ENCODE measurements around the gene EIF1.
"Not testable (repeated sequence)": the region's sequence is repeated elsewhere in the genome, so short reads cannot be mapped to it uniquely, and the experiment has no call there.

Gene EIF1

DNA sequence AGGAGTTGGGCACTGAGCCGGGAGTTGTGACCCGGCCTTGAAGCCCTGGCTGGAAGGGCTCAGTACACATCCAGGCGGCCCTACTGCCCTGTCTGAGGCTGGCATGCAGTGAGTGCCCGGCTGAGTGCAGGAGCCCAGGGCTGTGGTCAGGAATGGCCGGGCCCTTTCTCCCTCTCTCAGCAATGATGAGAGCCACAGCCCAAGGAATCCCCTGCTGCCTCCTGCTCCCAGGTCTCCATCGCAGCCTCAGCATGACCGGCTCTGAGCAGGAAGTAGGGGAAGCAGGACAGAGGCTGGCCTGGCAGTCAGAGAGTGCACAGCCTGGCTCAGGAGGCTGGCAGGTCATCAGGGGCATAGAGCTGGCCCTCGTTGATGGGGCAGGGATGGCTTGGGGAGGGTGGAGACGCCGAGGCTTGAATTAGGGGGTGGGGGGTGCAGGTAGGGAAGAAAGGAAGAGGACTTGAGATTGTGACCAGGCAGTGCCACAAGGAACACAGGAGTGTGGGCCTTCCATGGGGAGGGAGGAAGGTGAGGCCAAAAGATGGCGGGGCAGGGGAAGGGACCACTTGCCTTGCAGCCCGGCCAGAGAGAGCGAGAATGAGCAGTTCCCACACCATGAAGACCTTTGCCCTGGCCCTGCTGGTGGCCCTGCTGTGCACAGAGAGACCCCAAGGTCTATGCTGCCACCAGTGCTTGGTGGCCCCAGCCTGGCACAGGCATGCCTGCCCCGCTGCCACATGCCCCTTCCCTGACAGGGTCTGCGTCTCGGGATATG lies 32.2 kb upstream of the EIF1 start:
- no peak for DNase-seq

GRCh38 chr17:41657176-41657754 lies 31.4 kb upstream of the EIF1 start:
- no peak for DNase-seq

GRCh38 chr17:41657936-41658335 lies 30.7 kb upstream of the EIF1 start:
- DNase-seq = no peak

DNA sequence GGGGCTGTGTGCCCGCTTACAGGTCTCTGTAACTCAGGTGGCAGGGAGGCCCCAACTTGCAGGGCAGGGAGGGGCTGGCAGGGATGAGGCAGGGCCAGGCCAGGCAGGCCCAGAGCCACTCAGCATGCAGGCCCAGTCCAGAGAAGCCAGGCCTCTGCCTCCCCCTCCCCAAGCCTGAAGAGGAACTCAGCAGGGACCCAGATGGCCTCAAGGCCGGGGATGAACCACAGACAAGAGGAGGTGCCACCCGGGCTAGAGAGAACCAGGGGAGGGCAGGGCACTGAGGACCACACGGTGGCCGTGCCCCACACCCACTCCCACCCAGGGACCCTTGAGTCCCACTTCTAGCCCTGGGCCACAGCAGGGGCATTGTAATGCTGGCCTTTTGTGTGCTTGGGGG lies 29.8 kb upstream of the EIF1 start:
- DNase-seq = no peak

- DNase-seq = no peak
These were observed 29.1 kb upstream of the EIF1 start for GRCh38 chr17:41659427-41660212.

DNA sequence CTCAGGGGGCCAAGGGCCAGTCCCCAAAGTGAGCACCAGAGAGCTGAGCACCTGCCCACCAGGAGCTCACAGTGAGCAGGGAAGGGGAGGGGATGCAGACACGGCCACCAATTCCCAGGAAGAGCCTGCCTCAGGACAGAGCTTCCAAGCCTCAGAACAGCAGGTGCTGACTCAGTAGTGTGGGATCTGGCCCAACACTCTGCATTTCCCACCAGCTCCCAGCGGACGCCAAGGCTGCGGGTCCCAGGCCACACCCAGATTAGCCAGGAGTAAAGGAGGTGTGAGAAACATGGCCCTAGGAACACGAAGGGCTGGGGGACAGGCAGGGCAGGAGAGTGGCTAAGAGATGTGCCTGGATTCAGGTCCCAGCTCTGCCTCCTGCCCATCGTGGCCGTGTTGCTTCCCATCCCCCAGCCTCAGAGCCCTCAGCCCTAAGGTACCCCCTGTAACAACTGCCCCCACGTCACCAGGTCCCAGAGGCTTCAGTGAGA lies 28.4 kb upstream of the EIF1 start:
- DNase-seq = no peak

GRCh38 chr17:41663451-41664171 lies 25.1 kb upstream of the EIF1 start:
- no peak for DNase-seq

GRCh38 chr17:41664172-41664457 lies 24.6 kb upstream of the EIF1 start:
- no peak for DNase-seq

GRCh38 chr17:41664587-41665565 lies 23.8 kb upstream of the EIF1 start:
- no peak for DNase-seq

DNA sequence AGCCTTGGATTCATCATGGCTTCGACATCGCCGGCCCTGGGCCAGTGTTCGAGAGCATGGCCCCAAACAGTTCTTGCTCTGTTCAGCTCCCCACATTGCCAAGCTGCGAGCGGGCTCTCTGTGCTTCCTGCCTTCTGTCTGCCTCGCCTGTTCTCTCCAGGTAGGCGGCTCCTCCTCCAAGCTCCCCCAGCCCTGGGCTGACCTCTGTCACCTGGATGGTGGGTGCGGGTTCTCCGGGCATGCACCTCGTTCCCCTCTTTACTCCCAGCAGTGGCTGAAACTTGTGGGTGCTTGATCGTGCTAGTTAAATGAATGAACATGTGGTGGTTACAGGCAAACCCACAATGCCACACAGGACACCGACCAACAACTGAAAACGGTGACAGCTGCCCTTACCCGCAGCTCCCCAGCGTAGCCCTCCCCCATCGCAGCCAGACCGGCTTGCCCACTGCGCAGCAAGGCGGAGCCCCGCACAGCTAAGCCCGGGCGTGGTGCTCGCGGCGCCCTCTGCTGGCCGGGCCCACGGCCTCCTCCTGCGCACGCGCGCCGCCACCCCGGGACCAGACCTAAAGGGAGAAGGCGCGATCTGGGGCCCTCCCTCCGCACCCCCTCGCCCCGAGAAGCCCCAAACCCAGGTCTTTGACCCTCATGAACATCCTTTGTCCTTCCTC lies 23.0 kb upstream of the EIF1 start:
- DNase-seq = peak; percentile 96

DNA sequence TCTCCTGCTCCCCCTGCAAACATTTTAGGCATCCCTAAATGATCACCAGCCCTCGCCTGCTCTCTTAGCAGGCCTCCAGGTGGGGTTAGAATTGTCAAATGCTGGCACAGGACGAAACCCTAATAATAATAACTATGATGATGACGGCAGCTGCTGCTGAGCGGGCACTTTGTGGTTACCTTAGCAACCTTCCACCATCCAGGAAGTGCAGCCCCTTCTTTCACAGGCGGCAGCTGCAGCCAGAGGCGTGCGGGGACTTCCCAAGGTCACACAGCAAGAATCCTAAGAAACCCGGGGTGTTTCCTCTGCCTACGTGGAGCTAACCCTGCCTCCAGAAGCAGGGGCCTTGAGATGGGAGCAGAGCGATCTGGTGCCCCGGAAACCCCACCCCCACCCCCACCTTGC lies 22.4 kb upstream of the EIF1 start:
- peak; percentile 61 for DNase-seq

DNA sequence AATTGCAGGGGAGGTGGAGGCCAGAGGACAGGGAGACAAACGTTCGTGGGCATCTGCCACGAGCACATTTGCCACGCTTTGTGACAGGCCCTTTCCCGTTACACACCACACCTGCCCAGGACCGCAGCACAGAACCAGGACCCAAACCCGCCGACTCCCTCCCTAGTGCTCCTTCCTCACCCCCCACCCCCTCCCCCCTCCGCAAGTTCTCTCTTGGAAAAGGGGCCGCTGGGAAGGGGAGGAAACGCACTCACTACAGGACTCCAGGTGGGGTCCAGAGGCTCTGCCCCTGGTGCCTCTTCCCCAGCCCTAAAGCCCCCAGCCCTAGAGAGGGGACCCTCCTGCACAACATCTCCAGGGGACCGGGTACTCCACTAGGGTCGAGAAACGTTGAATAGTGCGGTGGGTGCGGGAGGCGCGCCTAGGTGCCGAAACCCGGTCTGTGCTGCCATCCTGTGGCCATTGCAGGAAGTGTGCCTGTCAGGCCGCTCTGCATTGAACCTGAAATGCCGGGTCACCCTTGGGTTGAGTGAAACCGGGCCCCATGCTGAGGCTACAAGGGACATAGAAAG lies 21.9 kb upstream of the EIF1 start:
- DNase-seq = peak; percentile 91

- no peak for DNase-seq
These were observed 21.2 kb upstream of the EIF1 start for GRCh38 chr17:41667280-41668041.

DNA sequence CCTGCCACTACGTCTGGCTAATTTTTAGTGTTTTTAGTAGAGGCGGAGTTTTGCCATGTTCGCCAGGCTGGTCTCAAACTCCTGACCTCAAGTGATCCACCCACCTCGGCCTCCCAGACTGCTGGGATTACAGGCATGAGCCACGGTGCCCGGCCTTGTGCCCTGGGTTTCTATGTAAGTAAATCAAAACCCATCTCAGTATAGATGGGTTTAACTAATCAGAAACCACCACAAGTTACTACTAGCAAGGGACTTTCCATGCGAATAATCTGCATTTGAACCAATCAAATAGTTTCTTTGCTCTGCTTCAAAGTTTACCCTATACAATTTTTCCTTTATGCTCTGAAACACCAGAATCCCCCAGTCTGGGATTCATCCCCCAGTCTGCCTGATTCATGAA lies 16.5 kb upstream of the EIF1 start:
- no peak for DNase-seq

DNA sequence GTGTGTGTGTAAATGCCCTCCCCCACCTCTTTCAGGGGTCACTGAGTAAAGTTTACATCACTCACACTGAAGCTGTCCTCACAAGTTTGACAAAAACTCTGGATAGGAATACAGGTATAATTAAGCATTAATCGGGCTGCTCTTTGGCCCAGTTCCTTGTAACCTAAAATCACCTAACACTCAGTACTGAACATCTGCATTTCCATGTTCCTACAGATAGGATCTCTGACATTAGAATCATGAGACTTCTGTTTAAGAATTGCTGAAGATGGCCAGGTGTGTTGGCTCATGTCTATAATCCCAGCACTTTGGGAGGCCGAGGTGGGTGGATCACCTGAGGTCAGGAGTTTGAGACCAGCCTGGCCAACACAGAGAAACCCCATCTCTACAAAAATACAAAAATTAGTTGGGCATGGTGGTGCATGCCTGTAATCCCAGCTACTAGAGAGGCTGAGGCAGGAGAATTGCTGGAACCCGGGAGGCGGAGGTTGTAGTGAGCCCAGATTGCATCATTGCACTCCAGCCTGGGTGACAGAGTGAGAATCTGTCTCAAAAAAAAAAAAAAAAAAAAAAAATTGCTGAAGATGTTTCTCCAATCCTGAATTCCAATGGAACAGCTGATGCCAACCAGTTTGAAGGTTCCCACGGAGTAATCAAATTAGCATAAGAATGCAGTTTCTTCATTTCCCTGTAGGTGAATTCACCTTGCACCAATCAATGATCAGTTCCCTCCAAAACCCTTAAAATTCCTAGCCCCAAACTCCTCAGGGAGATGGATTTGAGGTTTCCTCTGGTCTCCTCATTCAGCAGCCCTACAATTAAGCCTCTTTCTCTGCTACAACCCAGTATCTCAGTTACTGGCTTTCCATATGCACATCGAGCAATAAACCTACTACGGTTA lies 13.3 kb upstream of the EIF1 start:
- DNase-seq = not testable (repeated sequence)

GRCh38 chr17:41676058-41676419 lies 12.6 kb upstream of the EIF1 start:
- DNase-seq = no peak

- no peak for DNase-seq
These were observed 10.2 kb upstream of the EIF1 start for GRCh38 chr17:41678411-41678906.

- DNase-seq = no peak
These were observed 9.6 kb upstream of the EIF1 start for GRCh38 chr17:41678907-41679739.

Measured in activated CD4-positive, CD25-positive, alpha-beta regulatory T cell treated with anti-CD3 and anti-CD28 coated beads, Interleukin-2, amount 50 U/mL, for 72 hours (primary cell).